Heart left ventricle (tissue), 16 donors: ENCODE results near the gene COL23A1. TPM values are rescaled to one million over a fixed set of nuclear protein-coding genes. Genes with fewer than 3 reads are reported as not detected.

Source experiments
- ATAC-seq, 4 donors: fragments of 200-7000 bp; cut with Tn5 transposase; one replicate each; pipeline ENCODE4 v1.9.1; 2020 to 2022; ENCODE audit warnings: moderate library complexity in 4 of 4, mild to moderate bottlenecking in 3 of 4, moderate number of reproducible peaks in 1 of 4
- DNase-seq, 5 donors: peaks; one replicate each; pipeline ENCODE4 v3.0.0-alpha.2; 2020
- H3K27ac ChIP-seq, 12 donors: fragments of 200-600 bp; sonication (generic) in 4 of 12; one replicate each; pipeline versions ENCODE4 v1.5.0 to v1.8.0; 2016 to 2022; ENCODE audit warnings: mild to moderate bottlenecking in 2 of 12
- H3K27me3 ChIP-seq, 9 donors: fragments of 200-600 bp; sonication (generic) in 2 of 9; one replicate each; pipeline versions ENCODE4 v1.5.1 to v1.8.0; 2016 to 2022; ENCODE audit warnings: mild to moderate bottlenecking in 3 of 9
- H3K36me3 ChIP-seq, 9 donors: fragments of 200-600 bp; sonication (generic) in 2 of 9; one replicate each; pipeline versions ENCODE4 v1.5.0 to v1.8.0; 2018 to 2022; ENCODE audit warnings: mild to moderate bottlenecking in 2 of 9
- H3K4me1 ChIP-seq, 12 donors: fragments of 200-600 bp; sonication (generic) in 4 of 12; one replicate each; pipeline versions ENCODE4 v1.5.0 to v1.8.0; 2016 to 2022; ENCODE audit warnings: mild to moderate bottlenecking in 3 of 12
- H3K4me3 ChIP-seq, 12 donors: fragments of 200-600 bp; sonication (generic) in 4 of 12; one replicate each; pipeline versions ENCODE4 v1.5.0 to v1.8.0; 2017 to 2022; ENCODE audit warnings: mild to moderate bottlenecking in 9 of 12, moderate library complexity in 4 of 12
- H3K9me3 ChIP-seq, 12 donors: fragments of 200-600 bp; sonication (generic) in 4 of 12; one replicate each; pipeline versions ENCODE4 v1.5.0 to v1.8.0; 2016 to 2022; ENCODE audit warnings: mild to moderate bottlenecking in 1 of 12
- POLR2A ChIP-seq, 2 donors: fragments of 450-650 bp; IDR thresholded peaks; one replicate each; pipeline ENCODE4 v1.6.1; 2017; ENCODE audit warnings: antibody characterized with exemption in 2 of 2, mild to moderate bottlenecking in 2 of 2, moderate library complexity in 2 of 2
- WGBS, 4 donors: extraction: QIAGEN DNeasy Blood & Tissue Kit in 2 of 4; methylation state at CpG; one replicate each; pipeline versions ENCODE4 v1.1.5 to v1.1.7; 2013 to 2018; 5-methylcytosine and 5-hydroxymethylcytosine counted together
- intact Hi-C, 10 donors: fragments of 100-400 bp; cut with DNase I; formaldehyde crosslinking; loops; one replicate each; pipeline versions ENCODE4 v1.11.1 to v1.14.2; 2022
- polyA plus RNA-seq, 2 donors: library from polyadenylated mRNA; stranded (reverse); fragments of 200-250 nt; gene quantifications; one replicate each; pipeline ENCODE4 v1.2.3, GENCODE V29; 2013
- total RNA-seq, 9 donors: library from RNA; depleted of rRNA in 2 of 9; stranded (reverse); fragments of >200 nt in 2 of 9; fragmentation: NEBNext Ultra II Directional in 3 of 9; extraction: Animal tissue kit (Norgen Biotek cat#: 25700) in 3 of 9; gene quantifications; one replicate each; pipeline versions ENCODE4 v1.1.0 to v1.2.4, GENCODE V29; 2016 to 2023
- TF ChIP-seq, protein P1 (sequence below), 12 donors: fragments of 200-600 bp; sonication (generic) in 4 of 12; IDR thresholded peaks; one replicate each; pipeline versions ENCODE4 v1.5.0 to v1.8.0; 2018 to 2022; ENCODE audit warnings: antibody characterized with exemption in 12 of 12, mild to moderate bottlenecking in 5 of 12
- donor health status: ischemic (EF 13 %, LVEDD 7.1; RV severe dilation, severe dysfunction).
- donor health status: healthy with polysubstance abuse.
- donor health status: DM: no; HTN: yes; CAD: no.
- donor health status: DM: no; HTN: no; CAD: no.
- donor health status: ischemic (EF 25% LVEDD 6.9; RV normal size, moderate dysfunction).
- donor health status: ischemic (EF 25% LVEDD 5.7; RV mildly dilated, moderate dysfunction).
- donor health status: healthy.
- donor health status: DM: yes; HTN: yes; CAD: no.
- donor health status: ischemic (EF 35%, LVEDD 5.7; RV mildly dilated, moderate dysfunction).
- donor health status: nonischemic (EF 11% LVEDD 7.7; RV severe dilation, severe dysfunction).
- donor health status: DM: yes; HTN: yes; CAD: no.
- donor health status: PGD.
- donor health status: ischemic (EF 29% LVEDD 5.4; RV normal size, mild dysfunction).
- donor health status: nonischemic (EF 23%, LVEDD 6.1; RV moderate dilation, normal function).

COL23A1 gene
- total and polyA plus RNA-seq, 11 donors: 6.0 to 33.0 (median 18.8) TPM

DNA sequence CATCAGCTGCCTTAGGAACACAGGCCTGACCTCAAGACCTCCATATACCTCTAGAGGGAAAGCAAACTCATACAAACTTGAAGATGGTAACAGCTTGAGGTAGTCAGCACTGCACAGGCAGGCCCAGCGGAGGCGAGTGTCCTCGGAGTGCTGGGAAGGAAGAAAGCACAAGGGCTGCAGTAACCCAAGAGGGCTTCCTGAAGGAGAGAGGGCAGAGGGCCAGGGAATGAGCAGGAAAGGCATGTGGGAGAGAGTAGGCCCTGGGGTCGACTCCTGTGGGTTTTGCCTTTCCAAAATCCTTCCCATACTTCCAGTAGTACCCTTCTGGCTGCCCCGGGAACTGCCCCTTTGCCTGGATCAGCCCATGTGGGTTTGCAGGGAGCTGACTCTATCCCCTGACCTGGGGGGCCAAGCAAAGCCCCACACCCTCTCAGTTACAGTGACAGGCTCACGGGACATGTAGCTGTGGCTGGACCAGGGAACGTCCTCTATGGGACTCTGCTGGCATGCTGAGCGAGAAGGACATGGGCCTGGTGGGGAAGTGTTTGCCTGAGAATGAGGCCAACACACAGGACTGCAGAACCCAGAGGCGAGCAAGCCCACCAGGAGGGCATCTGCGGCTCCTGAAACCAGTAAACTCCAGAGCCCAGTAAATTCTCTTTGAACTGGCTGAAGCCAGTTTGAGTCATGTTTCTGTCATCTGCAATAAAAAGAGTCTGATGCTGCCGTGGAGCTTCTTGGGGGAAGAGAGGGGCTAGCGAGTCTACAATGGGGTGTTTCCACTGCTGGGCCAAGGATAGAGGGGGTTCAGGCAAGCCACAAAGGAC is 64.1 kb downstream of the COL23A1 start:
- intact Hi-C loops: loop anchor here in 1 of 10 donors (5.0 kb wide), 1 partner anchor 39 kb away; no protein-coding TSS in a partner anchor
- Histone ChIP-seq H3K27me3 (no peaks in the 10 kb centered on the region), H3K27ac (peak overlapping the region in 8 of 12 donors; percentile 57 to 90 (median 76)), H3K4me3 (no peak overlapping the region), H3K9me3 (peaks cover 0 to 4% (median 0%) of the 10 kb centered on the region in 12 donors), H3K4me1 (peaks cover 0 to 25% (median 3%) of the 10 kb centered on the region in 12 donors), H3K36me3 (no peaks in the 10 kb centered on the region)
- no peak for DNase-seq
- 82 to 89% (median 85%) methylated on average over 9 to 12 of the region's 12 CpGs for WGBS, 4 donors
- TF ChIP-seq, protein P1, sequence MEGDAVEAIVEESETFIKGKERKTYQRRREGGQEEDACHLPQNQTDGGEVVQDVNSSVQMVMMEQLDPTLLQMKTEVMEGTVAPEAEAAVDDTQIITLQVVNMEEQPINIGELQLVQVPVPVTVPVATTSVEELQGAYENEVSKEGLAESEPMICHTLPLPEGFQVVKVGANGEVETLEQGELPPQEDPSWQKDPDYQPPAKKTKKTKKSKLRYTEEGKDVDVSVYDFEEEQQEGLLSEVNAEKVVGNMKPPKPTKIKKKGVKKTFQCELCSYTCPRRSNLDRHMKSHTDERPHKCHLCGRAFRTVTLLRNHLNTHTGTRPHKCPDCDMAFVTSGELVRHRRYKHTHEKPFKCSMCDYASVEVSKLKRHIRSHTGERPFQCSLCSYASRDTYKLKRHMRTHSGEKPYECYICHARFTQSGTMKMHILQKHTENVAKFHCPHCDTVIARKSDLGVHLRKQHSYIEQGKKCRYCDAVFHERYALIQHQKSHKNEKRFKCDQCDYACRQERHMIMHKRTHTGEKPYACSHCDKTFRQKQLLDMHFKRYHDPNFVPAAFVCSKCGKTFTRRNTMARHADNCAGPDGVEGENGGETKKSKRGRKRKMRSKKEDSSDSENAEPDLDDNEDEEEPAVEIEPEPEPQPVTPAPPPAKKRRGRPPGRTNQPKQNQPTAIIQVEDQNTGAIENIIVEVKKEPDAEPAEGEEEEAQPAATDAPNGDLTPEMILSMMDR (IDR thresholded peaks at IDR 0.05): no peak
- no peak for TF ChIP-seq POLR2A (IDR thresholded peaks at IDR 0.05)
- peak in 1 of 4 donors; percentile 12 for ATAC-seq

DNA sequence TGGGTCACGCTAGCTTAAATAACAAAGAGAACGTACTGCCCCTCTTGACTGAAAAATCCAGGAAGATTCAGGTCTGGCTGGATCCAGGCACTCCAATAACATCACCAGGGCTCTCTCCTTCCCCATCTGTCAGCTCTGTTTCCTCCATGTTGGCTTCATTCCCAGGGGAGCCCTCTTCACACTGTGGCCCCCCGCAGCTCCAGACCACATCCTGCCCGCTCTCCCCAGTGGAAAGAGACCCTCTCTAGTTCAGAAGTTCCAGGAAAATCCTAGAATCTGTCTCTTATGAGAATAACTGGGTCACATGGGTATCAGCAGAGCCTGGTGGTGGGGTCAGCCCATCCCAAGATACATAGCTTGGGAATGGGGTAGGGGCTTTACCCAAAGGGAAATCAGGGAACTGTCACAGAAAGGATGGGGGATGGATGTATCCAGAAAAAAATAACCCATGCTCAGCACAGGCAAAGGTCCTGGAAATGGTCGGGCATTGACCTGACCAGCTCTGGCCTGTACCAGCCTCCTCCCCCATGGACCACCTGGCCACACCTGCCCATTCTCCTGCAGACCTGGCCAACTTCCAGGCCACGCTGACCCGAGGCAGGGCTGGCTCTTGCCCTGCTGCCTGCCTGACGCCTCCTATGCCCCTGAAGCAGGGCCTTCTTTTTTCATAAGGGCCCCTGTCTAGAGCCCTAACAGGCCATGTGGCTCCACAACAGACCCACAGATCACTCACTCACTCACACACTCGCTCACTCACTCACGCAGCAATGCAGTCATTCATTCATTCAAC is 65.9 kb downstream of the COL23A1 start:
- no peak for TF ChIP-seq POLR2A (IDR thresholded peaks at IDR 0.05)
- TF ChIP-seq, protein P1 (IDR thresholded peaks at IDR 0.05): no peak

DNA sequence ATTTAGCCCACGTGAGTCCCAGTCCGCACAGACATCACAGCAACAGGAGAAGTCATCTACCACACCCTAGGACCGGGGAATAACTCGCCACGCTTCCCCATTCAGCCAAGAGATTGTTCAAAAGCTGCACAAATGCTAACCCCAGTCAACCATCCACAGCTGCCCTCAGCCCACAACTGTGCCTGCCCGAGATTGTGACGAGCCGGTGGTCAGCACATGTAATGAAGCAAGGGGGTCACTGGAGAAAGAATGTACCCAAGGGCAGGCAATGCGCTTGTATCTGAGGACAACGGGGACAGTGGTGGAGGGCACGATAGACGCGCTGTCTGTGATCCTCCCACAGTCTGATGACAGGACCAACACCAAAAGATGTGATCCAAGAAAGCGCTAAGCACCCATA is 67.8 kb downstream of the COL23A1 start:
- Histone ChIP-seq H3K27me3 (no peaks in the 10 kb centered on the region), H3K4me3 (no peak overlapping the region), H3K4me1 (peaks cover 0 to 17% (median 0%) of the 10 kb centered on the region in 12 donors), H3K27ac (no peak overlapping the region), H3K9me3 (no peaks in the 10 kb centered on the region), H3K36me3 (no peaks in the 10 kb centered on the region)
- DNase-seq (no peak), ATAC-seq (no peak)
- TF ChIP-seq POLR2A (IDR thresholded peaks at IDR 0.05): no peak
- TF ChIP-seq, protein P1 (IDR thresholded peaks at IDR 0.05): no peak
- intact Hi-C loops: no loop called here
- 84 to 97% (median 94%) methylated on average over 14 of the region's 14 CpGs for WGBS, 4 donors

More for the DNA sequence above, 65.9 kb downstream of the COL23A1 start:
- Histone ChIP-seq H3K27me3 (no peaks in the 10 kb centered on the region), H3K27ac (no peak overlapping the region), H3K4me3 (no peak overlapping the region), H3K4me1 (peaks cover 0 to 25% (median 3%) of the 10 kb centered on the region in 12 donors), H3K36me3 (no peaks in the 10 kb centered on the region), H3K9me3 (peaks cover 0 to 4% (median 0%) of the 10 kb centered on the region in 12 donors)
- intact Hi-C loops: no loop called here
- DNase-seq (no peak), ATAC-seq (no peak)
- 80 to 87% (median 83%) methylated on average over 10 of the region's 10 CpGs for WGBS, 4 donors

DNA sequence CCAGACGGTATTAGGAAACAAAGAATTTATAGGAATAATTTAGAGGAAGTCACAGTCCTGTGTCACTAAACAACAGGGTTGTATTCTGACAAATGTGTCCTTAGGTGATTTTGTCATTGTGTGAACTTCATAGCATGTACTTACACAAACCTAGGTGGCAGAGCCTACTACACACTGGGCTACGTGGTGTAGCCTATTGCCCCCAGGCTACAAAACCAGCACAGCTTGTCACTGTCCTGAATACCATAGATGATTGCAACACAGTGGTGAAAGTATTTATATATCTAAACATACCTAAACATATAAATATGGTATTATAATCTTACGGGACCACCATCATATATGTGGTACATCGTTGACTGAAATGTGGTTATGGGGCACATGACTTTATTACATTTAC is 69.3 kb downstream of the COL23A1 start:
- H3K36me3 ChIP-seq: no peaks in the 10 kb centered on the region
- TF ChIP-seq, protein P1 (IDR thresholded peaks at IDR 0.05): no peak
- TF ChIP-seq POLR2A (IDR thresholded peaks at IDR 0.05): no peak
- H3K27ac ChIP-seq: no peak overlapping the region
- ATAC-seq: no peak
- H3K4me1 ChIP-seq: peaks cover 0 to 2% (median 0%) of the 10 kb centered on the region in 12 donors
- intact Hi-C loops: no loop called here
- 90 to 95% (median 92%) methylated on average over 4 of the region's 4 CpGs for WGBS, 4 donors
- no peaks in the 10 kb centered on the region for H3K27me3 ChIP-seq
- DNase-seq: no peak
- no peaks in the 10 kb centered on the region for H3K9me3 ChIP-seq
- no peak overlapping the region for H3K4me3 ChIP-seq
